ENCODE data around the gene INPP5F.

DNA sequence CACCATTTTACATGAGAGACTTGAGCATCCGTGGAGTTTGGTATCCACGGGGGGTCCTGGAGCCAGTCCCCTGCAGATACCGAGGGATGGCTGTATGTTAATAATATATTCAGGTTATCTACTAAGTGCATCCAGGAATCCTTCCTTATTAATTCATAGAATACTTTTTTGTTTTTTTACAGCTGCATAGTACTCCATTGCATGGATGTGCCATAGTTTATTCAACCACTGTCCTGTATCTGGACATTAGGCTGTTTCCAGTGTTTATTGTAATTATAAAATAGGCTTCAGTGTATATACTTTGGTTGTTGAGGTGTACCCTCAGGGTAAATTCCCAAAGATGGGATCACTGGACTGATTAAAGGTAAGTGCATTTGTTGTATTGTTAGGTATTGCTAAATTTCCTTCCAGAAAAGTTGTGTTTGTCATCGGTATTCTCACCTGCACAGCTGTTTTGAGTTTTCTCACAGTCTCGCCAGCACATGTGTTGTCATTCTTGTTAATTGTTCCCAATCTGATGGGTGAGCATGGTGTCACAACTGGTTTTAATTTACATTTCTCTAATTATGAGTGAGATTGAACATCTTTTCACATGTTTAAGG is 55.1 kb downstream of the INPP5F start:
- TF ChIP-seq, protein P1, sequence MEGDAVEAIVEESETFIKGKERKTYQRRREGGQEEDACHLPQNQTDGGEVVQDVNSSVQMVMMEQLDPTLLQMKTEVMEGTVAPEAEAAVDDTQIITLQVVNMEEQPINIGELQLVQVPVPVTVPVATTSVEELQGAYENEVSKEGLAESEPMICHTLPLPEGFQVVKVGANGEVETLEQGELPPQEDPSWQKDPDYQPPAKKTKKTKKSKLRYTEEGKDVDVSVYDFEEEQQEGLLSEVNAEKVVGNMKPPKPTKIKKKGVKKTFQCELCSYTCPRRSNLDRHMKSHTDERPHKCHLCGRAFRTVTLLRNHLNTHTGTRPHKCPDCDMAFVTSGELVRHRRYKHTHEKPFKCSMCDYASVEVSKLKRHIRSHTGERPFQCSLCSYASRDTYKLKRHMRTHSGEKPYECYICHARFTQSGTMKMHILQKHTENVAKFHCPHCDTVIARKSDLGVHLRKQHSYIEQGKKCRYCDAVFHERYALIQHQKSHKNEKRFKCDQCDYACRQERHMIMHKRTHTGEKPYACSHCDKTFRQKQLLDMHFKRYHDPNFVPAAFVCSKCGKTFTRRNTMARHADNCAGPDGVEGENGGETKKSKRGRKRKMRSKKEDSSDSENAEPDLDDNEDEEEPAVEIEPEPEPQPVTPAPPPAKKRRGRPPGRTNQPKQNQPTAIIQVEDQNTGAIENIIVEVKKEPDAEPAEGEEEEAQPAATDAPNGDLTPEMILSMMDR (IDR thresholded peaks at IDR 0.05 in 8 of 11, conservative IDR thresholded peaks at IDR 0.05 in 3 of 11), result no peak
- TF ChIP-seq POLR2AphosphoS5 (IDR thresholded peaks at IDR 0.05), result no peak

Measured in spleen (tissue), 7 donors.